PFSK-1 (cell line): Measurements from ENCODE around the gene PBX3.

ENCODE experiments used
- FOXP2 ChIP-seq: optimal IDR thresholded peaks from 2 replicates; pipeline ENCODE3; 2011; ENCODE audit warnings: borderline replicate concordance, control low read depth, inconsistent platforms; ENCODE audit not compliant: insufficient read depth; ENCODE audit errors: extremely low read length, extremely low read depth
- POLR2AphosphoS5 ChIP-seq: IDR thresholded peaks from 2 replicates; pipeline ENCODE4 v1.6.1; 2012; ENCODE audit warnings: low read depth, mild to moderate bottlenecking, control low read depth, low read length, moderate library complexity
- SIN3A ChIP-seq: IDR thresholded peaks from 2 replicates; pipeline ENCODE4 v1.6.1; 2012; ENCODE audit warnings: mild to moderate bottlenecking, low read length, moderate library complexity, borderline replicate concordance; ENCODE audit not compliant: insufficient read depth
- TAF1 ChIP-seq: IDR thresholded peaks from 2 replicates; pipeline ENCODE4 v1.6.1; 2012; ENCODE audit warnings: low read length, control low read depth, borderline replicate concordance; ENCODE audit not compliant: insufficient read depth
- TF ChIP-seq, protein P1 (sequence below), 2 experiments: IDR thresholded peaks; 2 replicates each; pipeline versions ENCODE4 v1.6.1 to v1.8.0; 2011 to 2012; ENCODE audit warnings: low read depth in 2 of 2, low read length in 2 of 2, control low read depth in 1 of 2, inconsistent platforms in 1 of 2, mild to moderate bottlenecking in 1 of 2, moderate library complexity in 1 of 2; ENCODE audit not compliant: insufficient read depth in 1 of 2

DNA sequence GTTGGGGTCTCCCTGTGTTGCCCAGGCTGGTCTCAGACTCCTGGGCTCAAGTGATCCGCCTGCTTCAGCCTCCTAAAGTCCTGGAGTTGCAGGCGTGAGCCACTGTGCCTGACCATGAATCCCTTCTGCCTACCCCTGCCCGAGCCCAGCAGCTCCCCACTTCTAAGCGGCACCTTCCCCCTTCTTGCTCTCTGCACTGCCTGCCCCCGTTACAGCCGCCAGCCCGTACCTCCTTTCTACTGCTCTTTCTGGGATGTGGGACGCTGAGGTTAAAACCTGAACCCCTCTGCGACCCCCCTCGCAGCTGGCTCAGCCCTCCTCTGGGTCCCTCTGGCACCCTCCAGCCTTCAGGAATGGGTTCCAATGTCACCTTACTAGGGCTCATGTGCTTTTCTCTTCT is 249.6 kb downstream of the PBX3 start:
- TF ChIP-seq, protein P1, sequence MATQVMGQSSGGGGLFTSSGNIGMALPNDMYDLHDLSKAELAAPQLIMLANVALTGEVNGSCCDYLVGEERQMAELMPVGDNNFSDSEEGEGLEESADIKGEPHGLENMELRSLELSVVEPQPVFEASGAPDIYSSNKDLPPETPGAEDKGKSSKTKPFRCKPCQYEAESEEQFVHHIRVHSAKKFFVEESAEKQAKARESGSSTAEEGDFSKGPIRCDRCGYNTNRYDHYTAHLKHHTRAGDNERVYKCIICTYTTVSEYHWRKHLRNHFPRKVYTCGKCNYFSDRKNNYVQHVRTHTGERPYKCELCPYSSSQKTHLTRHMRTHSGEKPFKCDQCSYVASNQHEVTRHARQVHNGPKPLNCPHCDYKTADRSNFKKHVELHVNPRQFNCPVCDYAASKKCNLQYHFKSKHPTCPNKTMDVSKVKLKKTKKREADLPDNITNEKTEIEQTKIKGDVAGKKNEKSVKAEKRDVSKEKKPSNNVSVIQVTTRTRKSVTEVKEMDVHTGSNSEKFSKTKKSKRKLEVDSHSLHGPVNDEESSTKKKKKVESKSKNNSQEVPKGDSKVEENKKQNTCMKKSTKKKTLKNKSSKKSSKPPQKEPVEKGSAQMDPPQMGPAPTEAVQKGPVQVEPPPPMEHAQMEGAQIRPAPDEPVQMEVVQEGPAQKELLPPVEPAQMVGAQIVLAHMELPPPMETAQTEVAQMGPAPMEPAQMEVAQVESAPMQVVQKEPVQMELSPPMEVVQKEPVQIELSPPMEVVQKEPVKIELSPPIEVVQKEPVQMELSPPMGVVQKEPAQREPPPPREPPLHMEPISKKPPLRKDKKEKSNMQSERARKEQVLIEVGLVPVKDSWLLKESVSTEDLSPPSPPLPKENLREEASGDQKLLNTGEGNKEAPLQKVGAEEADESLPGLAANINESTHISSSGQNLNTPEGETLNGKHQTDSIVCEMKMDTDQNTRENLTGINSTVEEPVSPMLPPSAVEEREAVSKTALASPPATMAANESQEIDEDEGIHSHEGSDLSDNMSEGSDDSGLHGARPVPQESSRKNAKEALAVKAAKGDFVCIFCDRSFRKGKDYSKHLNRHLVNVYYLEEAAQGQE (IDR thresholded peaks at IDR 0.05; ENCODE audit: insufficient read depth in 1 of 2, low read depth in 2 of 2, low read length in 2 of 2) = no peak
- TF ChIP-seq SIN3A = no peak
- no peak for TF ChIP-seq POLR2AphosphoS5
- no peak for TF ChIP-seq TAF1
- no peak for TF ChIP-seq FOXP2
